A549 (cell line): Measurements from ENCODE around the gene DNAJC30. TPM values are rescaled to one million over a fixed set of nuclear protein-coding genes. Genes with fewer than 3 reads are reported as not detected.

Source experiments
- CBX2 ChIP-seq: fragments of 200-600 bp; sonication (generic); IDR thresholded peaks from 2 replicates; pipeline ENCODE4 v1.6.1; 2016; ENCODE audit warnings: low read depth, mild to moderate bottlenecking, borderline replicate concordance
- ESRRA ChIP-seq: fragments of 150-350 bp; IDR thresholded peaks from 2 replicates; pipeline ENCODE4 v1.6.1; 2014; ENCODE audit warnings: mild to moderate bottlenecking, low read length, borderline replicate concordance
- FOXS1 ChIP-seq: fragments of 250-450 bp; sonication (Bioruptor Pico); IDR thresholded peaks from 2 replicates; pipeline ENCODE4 v1.5.0; 2020; ENCODE audit warnings: mild to moderate bottlenecking, moderate library complexity
- GATA3 ChIP-seq: IDR thresholded peaks from 2 replicates; pipeline ENCODE4 v1.6.1; 2012; ENCODE audit warnings: borderline replicate concordance
- HDAC2 ChIP-seq: fragments of 200-600 bp; sonication (generic); IDR thresholded peaks from 2 replicates; pipeline ENCODE4 v1.6.1; 2016
- HOXA7 ChIP-seq: fragments of 250-450 bp; sonication (Bioruptor Pico); IDR thresholded peaks from 2 replicates; pipeline ENCODE4 v1.5.0; 2020; ENCODE audit warnings: mild to moderate bottlenecking, moderate library complexity
- HOXB13 ChIP-seq: fragments of 250-450 bp; sonication (Bioruptor Pico); IDR thresholded peaks from 2 replicates; pipeline ENCODE4 v1.5.0; 2020; ENCODE audit warnings: low read depth, mild to moderate bottlenecking, moderate library complexity
- JUN ChIP-seq, 2 experiments: fragments of >200 bp; sonication (Bioruptor Twin); formaldehyde crosslinking; IDR thresholded peaks; 2 replicates in 1 of 2; 3 replicates in 1 of 2; pipeline ENCODE4 v1.6.1; 2016 to 2017
- JUNB ChIP-seq: fragments of >200 bp; sonication (Bioruptor Twin); formaldehyde crosslinking; IDR thresholded peaks from 2 replicates; pipeline ENCODE4 v1.6.1; 2016
- KDM1A ChIP-seq: fragments of 200-600 bp; sonication (generic); IDR thresholded peaks from 2 replicates; pipeline ENCODE4 v1.6.1; 2016; ENCODE audit warnings: low read depth, mild to moderate bottlenecking
- MAZ ChIP-seq: fragments of 150-350 bp; IDR thresholded peaks from 2 replicates; pipeline ENCODE4 v1.6.1; 2014; ENCODE audit warnings: antibody characterized with exemption, low read depth, low read length, borderline replicate concordance
- NFE2L2 ChIP-seq: fragments of 150-350 bp; conservative IDR thresholded peaks from 2 replicates; pipeline ENCODE4 v1.6.1; 2014; ENCODE audit warnings: low read length
- NPAS2 ChIP-seq: fragments of 250-450 bp; sonication (Bioruptor Pico); IDR thresholded peaks from 2 replicates; pipeline ENCODE4 v1.8.0; 2022; ENCODE audit warnings: mild to moderate bottlenecking, moderate library complexity, borderline replicate concordance
- NR3C1 ChIP-seq: fragments of >200 bp; sonication (Bioruptor Twin); formaldehyde crosslinking; IDR thresholded peaks from 3 replicates; pipeline ENCODE4 v1.6.1; 2017
- PHF8 ChIP-seq: fragments of 200-600 bp; sonication (generic); IDR thresholded peaks from 2 replicates; pipeline ENCODE4 v1.6.1; 2016; ENCODE audit warnings: low read depth, mild to moderate bottlenecking, antibody characterized with exemption, moderate library complexity, borderline replicate concordance
- RAD21 ChIP-seq, 2 experiments: fragments of >200 bp in 1 of 2; sonication (Bioruptor Twin) in 1 of 2; formaldehyde crosslinking in 1 of 2; IDR thresholded peaks in 1 of 2; conservative IDR thresholded peaks in 1 of 2; 2 replicates in 1 of 2; 3 replicates in 1 of 2; pipeline ENCODE4 v1.6.1; 2012 to 2018; ENCODE audit warnings: inconsistent platforms in 1 of 2
- RARB ChIP-seq: fragments of 250-450 bp; sonication (Bioruptor Pico); IDR thresholded peaks from 2 replicates; pipeline ENCODE4 v1.8.0; 2021; ENCODE audit warnings: mild to moderate bottlenecking, moderate library complexity
- RCOR1 ChIP-seq: fragments of 150-350 bp; IDR thresholded peaks from 2 replicates; pipeline ENCODE4 v1.6.1; 2014; ENCODE audit warnings: antibody characterized with exemption, low read length, low read depth
- RNF2 ChIP-seq: fragments of 200-600 bp; sonication (generic); IDR thresholded peaks from 2 replicates; pipeline ENCODE4 v1.6.1; 2016; ENCODE audit warnings: low read depth, mild to moderate bottlenecking, antibody characterized with exemption, moderate library complexity, borderline replicate concordance
- SMC3 ChIP-seq: fragments of >200 bp; sonication (Bioruptor Twin); formaldehyde crosslinking; IDR thresholded peaks from 3 replicates; pipeline ENCODE4 v1.6.1; 2018; ENCODE audit warnings: inconsistent platforms
- SREBF2 ChIP-seq: fragments of 450-650 bp; IDR thresholded peaks from 2 replicates; pipeline ENCODE4 v1.6.1; 2014; ENCODE audit warnings: mild to moderate bottlenecking, moderate library complexity
- TP53 ChIP-seq: fragments of 250-450 bp; sonication (Bioruptor Pico); IDR thresholded peaks from 2 replicates; pipeline ENCODE4 v1.5.0; 2021; ENCODE audit warnings: mild to moderate bottlenecking, moderate library complexity
- ZC3H11A ChIP-seq: fragments of 450-650 bp; IDR thresholded peaks from 2 replicates; pipeline ENCODE4 v1.6.1; 2014; ENCODE audit warnings: antibody characterized with exemption, mild to moderate bottlenecking
- ZFP36 ChIP-seq: fragments of 450-650 bp; IDR thresholded peaks from 2 replicates; pipeline ENCODE4 v1.6.1; 2014; ENCODE audit warnings: borderline replicate concordance; ENCODE audit not compliant: partially characterized antibody
- ZNF302 ChIP-seq: fragments of 250-450 bp; sonication (Bioruptor Pico); IDR thresholded peaks from 2 replicates; pipeline ENCODE4 v1.9.0; 2021; ENCODE audit warnings: inconsistent platforms, mild to moderate bottlenecking, moderate library complexity
- polyA plus RNA-seq, 4 experiments: library from polyadenylated mRNA; depleted of rRNA in 3 of 4; stranded (reverse); fragments of >200 nt; fragmentation: RNase III in 1 of 4; extraction: RNeasy Plus Mini Kit Qiagen cat#74134 plus additional on column Dnase treatment in 1 of 4; gene quantifications; 2 replicates in 3 of 4; 3 replicates in 1 of 4; pipeline ENCODE4 v1.2.3, GENCODE V29; 2011 to 2017
- TF ChIP-seq, protein P1 (sequence below): fragments of 150-350 bp; IDR thresholded peaks from 2 replicates; pipeline ENCODE4 v1.6.1; 2014; ENCODE audit warnings: low read depth, mild to moderate bottlenecking, low read length
- TF ChIP-seq, protein P2 (sequence below): fragments of >200 bp; sonication (Bioruptor Twin); formaldehyde crosslinking; IDR thresholded peaks from 2 replicates; pipeline ENCODE4 v1.6.1; 2016
- TF ChIP-seq, protein P3 (sequence below): fragments of 450-650 bp; IDR thresholded peaks from 2 replicates; pipeline ENCODE4 v1.6.1; 2014; ENCODE audit warnings: antibody characterized with exemption
- TF ChIP-seq, protein P4 (sequence below): IDR thresholded peaks from 2 replicates; pipeline ENCODE4 v1.6.1; 2012; ENCODE audit warnings: low read depth, borderline replicate concordance
- TF ChIP-seq, protein P5 (sequence below): fragments of >200 bp; sonication (Bioruptor Twin); formaldehyde crosslinking; IDR thresholded peaks from 3 replicates; pipeline ENCODE4 v1.6.1; 2016

The DNAJC30 gene
- polyA plus RNA-seq, 2 of the 4 experiments (the other 2 are of a cell fraction), result 5.7 to 8.9 TPM

DNA sequence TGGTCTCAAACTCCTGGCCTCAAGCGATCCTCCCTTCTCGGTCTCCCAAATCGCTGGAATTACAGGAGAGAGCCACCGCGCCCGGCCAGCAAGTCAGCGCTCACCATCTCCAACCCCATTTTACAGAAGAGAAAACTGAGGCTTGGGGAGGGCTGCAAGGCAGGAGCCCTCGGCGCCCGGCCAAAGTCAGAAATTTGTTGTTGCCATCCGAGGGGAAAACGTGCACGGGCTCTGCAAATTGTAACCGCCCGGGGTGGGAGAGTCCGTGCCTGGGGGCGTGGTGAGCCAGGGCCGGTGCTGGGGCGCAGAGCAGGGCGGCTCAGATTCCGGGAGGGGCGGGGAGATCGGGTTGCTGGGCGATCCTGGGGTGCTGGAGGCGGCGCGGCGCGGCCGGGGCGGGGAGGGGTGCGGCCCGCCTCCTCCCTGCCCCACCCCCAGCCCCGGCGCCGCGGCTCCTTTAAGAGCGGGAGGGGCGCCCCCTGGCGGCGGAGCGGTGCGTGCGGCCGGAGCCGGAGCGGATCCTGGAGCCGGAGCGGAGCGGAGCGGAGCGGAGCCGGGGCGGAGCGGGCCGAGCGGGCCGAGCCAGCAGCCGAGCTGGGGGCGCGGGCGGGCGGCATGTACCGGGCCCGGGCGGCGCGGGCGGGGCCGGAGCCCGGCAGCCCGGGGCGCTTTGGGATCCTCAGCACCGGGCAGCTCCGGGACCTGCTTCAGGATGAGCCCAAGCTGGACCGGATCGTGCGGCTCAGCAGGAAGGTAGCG, 15.7 kb downstream of the DNAJC30 start, which contains the start of gene VPS37D (continued):
- TF ChIP-seq CBX2 (no peak), ZNF302 (no peak), ZC3H11A (no peak), TP53 (CRISPR knock-in tag) (no peak), SMC3 (peak; percentile 99), NFE2L2 (no peak), HDAC2 (peak; percentile 100), GATA3 (no peak; the same call in 1 of the 2 replicates), NPAS2 (CRISPR knock-in tag) (no peak), SREBF2 (no peak), FOXS1 (no peak), NR3C1 (no peak), RNF2 (no peak), ZFP36 (peak; percentile 56), KDM1A (peak; percentile 100), HOXA7 (CRISPR knock-in tag) (no peak), JUNB (no peak), MAZ (no peak), RARB (CRISPR knock-in tag) (no peak), HOXB13 (CRISPR knock-in tag) (no peak), JUN (IDR thresholded peaks at IDR 0.05) (peak in 1 of 2 experiments; percentile 81; a peak in 3 of 5 replicates), RCOR1 (peak; percentile 96; the same call in 1 of the 2 replicates), RAD21 (conservative IDR thresholded peaks at IDR 0.05 in 1 of 2, IDR thresholded peaks at IDR 0.05 in 1 of 2) (peak; percentile 71 to 94), ESRRA (no peak), PHF8 (no peak)
- TF ChIP-seq, protein P1, sequence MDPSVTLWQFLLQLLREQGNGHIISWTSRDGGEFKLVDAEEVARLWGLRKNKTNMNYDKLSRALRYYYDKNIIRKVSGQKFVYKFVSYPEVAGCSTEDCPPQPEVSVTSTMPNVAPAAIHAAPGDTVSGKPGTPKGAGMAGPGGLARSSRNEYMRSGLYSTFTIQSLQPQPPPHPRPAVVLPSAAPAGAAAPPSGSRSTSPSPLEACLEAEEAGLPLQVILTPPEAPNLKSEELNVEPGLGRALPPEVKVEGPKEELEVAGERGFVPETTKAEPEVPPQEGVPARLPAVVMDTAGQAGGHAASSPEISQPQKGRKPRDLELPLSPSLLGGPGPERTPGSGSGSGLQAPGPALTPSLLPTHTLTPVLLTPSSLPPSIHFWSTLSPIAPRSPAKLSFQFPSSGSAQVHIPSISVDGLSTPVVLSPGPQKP, result no peak
- TF ChIP-seq, protein P2, sequence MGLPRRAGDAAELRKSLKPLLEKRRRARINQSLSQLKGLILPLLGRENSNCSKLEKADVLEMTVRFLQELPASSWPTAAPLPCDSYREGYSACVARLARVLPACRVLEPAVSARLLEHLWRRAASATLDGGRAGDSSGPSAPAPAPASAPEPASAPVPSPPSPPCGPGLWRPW, result no peak
- TF ChIP-seq, protein P3, sequence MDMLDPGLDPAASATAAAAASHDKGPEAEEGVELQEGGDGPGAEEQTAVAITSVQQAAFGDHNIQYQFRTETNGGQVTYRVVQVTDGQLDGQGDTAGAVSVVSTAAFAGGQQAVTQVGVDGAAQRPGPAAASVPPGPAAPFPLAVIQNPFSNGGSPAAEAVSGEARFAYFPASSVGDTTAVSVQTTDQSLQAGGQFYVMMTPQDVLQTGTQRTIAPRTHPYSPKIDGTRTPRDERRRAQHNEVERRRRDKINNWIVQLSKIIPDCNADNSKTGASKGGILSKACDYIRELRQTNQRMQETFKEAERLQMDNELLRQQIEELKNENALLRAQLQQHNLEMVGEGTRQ, result no peak
- TF ChIP-seq, protein P4, sequence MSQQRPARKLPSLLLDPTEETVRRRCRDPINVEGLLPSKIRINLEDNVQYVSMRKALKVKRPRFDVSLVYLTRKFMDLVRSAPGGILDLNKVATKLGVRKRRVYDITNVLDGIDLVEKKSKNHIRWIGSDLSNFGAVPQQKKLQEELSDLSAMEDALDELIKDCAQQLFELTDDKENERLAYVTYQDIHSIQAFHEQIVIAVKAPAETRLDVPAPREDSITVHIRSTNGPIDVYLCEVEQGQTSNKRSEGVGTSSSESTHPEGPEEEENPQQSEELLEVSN, result no peak
- TF ChIP-seq, protein P5, sequence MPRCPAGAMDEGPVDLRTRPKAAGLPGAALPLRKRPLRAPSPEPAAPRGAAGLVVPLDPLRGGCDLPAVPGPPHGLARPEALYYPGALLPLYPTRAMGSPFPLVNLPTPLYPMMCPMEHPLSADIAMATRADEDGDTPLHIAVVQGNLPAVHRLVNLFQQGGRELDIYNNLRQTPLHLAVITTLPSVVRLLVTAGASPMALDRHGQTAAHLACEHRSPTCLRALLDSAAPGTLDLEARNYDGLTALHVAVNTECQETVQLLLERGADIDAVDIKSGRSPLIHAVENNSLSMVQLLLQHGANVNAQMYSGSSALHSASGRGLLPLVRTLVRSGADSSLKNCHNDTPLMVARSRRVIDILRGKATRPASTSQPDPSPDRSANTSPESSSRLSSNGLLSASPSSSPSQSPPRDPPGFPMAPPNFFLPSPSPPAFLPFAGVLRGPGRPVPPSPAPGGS, result no peak
